GM19193 (cell line): ENCODE measurements around the gene TACR3.

ENCODE experiments used
- POLR2A ChIP-seq: IDR thresholded peaks from 4 replicates; pipeline ENCODE4 v1.6.1; 2011; ENCODE audit not compliant: insufficient read depth, insufficient read length; ENCODE audit errors: extremely low read depth

Gene TACR3

GRCh38 chr4:103719830-103720207 is at the start of gene TACR3:
TACR3 (minus strand) TSS chr4:103719985; CDS start chr4:103719675, 310 bp downstream.
- TF ChIP-seq POLR2A, result no peak

GRCh38 chr4:103757631-103758030 is 37.8 kb upstream of the TACR3 start:
- TF ChIP-seq POLR2A, result no peak

GRCh38 chr4:103756741-103757140 is 37.0 kb upstream of the TACR3 start:
- TF ChIP-seq POLR2A, result no peak

GRCh38 chr4:103754844-103755243 is 35.1 kb upstream of the TACR3 start:
- no peak for TF ChIP-seq POLR2A

GRCh38 chr4:103753868-103754653 is 34.3 kb upstream of the TACR3 start:
- no peak for TF ChIP-seq POLR2A

GRCh38 chr4:103721251-103721650 is 1.5 kb upstream of the TACR3 start:
- TF ChIP-seq POLR2A, result no peak

- TF ChIP-seq POLR2A, result no peak
Observed at GRCh38 chr4:103720661-103721060, 876 bp upstream of the TACR3 start.

GRCh38 chr4:103719105-103719829 is 518 bp downstream of the TACR3 start:
- no peak for TF ChIP-seq POLR2A

- TF ChIP-seq POLR2A, result no peak
Observed at GRCh38 chr4:103692615-103693014, 27.2 kb downstream of the TACR3 start.

- TF ChIP-seq POLR2A, result no peak
Observed at GRCh38 chr4:103673983-103674382, 45.8 kb downstream of the TACR3 start.

GRCh38 chr4:103664436-103665075 is 55.2 kb downstream of the TACR3 start:
- TF ChIP-seq POLR2A, result no peak

GRCh38 chr4:103648541-103648940 is 71.2 kb downstream of the TACR3 start:
- TF ChIP-seq POLR2A, result no peak

GRCh38 chr4:103645991-103646390 is 73.8 kb downstream of the TACR3 start:
- TF ChIP-seq POLR2A, result no peak

- no peak for TF ChIP-seq POLR2A
Observed at GRCh38 chr4:103634236-103634635, 85.5 kb downstream of the TACR3 start.

- TF ChIP-seq POLR2A, result no peak
Observed at GRCh38 chr4:103626296-103626695, 93.5 kb downstream of the TACR3 start.
